ENCODE data around the gene BCR.

Gene BCR

GRCh38 chr22:23277583-23278295 lies 97.4 kb downstream of the BCR start:
- DNase-seq: no peak

DNA sequence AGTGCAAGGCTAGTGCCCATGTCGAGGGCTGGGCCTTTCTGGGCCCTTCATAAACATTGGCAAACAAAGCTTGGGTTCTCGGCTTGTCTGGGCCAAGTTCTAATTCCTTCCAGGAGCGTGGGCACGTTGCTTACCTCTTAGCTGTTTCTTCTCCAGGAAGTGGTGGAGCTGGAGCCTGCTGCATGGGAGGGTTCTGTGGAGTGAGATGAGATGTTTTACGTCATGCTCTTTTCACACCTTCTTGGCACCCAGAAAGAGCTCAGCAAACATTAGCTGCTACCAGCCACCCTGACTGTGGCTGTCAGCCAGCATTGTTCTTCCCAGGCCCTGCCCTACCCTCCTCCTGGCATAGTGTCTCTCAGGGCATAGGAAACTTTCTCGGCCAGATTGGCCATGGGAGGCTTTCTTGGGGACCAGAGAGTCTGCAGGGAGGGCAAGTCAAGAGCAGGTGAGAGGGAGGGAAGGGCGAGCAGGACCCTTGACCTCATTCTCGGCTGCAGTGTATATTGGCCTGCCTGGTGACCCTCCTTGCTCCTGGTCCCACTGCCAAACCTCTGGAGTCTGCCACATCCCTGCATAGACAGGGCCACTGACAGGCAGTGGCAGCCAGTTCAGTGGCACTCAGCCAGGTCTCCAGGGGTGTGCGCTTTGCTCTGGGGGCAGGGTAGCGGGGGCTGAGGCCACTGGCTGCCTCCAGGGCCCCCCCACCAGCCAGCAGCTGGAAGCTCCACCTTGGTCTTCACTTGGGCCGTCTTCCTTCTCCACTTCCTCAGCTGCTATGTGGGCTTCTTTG lies 98.8 kb downstream of the BCR start:
- DNase-seq: no peak

DNA sequence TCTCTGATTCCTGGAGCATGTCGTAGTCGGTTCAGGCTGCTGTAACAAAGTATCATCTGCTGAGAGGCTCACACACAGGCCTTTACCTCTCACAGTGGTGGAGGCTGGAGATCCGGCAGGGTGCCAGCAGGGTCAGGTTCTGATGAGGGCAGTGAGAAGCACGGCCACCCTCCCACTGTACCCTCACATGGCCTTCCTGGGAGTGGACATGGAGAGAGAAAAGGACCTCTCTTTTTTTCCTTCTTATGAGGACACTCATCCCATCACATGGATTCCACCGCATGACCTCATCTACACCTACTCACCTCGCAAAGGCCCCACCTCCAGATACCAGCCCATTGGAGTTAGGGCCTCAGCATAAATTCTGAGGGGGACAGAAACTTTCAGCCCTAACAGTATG lies 99.5 kb downstream of the BCR start:
- DNase-seq: no peak

DNA sequence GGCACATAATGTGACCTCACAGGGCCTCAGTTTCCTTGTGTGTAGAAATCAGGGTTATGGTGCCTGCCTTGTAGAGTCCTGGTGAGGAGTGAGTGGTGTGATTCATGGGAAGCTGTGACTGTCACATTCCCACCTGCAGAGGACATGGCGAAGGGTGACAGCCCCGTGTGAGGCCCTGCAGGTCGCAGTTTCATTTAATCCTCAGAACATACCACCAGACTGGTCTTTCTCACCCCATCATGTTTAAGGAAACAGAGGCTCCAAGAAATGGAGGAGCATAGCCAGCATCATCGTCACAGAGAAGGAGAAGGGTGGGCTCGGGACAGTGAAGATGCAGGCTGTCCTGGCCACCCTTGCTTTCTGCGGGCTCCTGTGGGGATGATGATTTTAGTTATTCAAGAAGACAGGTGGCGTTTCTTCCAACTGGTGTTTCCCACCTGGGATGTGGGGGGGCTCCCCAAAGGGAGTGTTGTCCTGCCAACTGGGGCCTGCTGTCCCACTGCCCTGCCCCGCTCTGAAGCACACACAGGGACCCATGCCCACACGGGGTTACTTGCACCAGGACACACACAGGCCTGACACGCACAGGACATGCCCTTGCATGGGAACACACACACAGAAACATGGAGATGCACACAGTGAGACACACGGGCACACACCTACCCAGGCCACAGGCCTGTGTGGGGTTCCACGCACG lies 100.2 kb downstream of the BCR start:
- no peak for DNase-seq

- DNase-seq: no peak
These were observed 100.7 kb downstream of the BCR start for GRCh38 chr22:23281053-23281405.

DNA sequence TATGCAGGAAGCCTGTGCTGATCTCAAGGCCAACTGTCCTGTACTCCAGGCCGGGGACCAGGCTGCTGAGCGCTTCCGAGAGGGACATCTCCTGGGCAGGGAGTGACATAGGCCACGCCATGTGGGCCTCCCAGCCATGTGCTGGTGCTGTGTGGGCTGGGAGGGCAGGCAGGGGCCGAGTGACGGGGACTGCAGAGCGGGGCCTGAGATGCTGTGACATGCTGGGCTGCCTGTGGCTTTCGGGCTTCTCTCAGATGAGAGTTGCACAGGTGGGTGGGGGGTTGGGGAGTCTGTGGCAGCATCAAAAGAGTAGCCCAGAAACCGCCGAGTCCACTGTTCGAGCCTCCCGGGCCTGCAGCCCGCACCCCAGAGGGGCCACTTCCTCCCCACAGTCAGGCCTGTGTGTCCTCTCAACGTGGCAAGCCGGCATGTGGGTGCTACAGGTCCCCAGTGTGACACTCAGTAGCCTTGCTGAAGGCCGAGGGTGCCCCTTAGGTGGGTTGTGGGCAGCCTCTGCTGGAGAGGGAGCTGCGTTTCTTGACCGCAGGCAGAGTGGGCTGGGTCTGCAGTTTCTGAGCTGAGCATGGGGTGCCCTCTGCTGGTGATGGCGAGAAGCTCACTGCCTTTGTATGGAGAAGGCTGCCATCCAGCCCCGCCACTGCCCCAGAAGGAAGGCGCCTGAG lies 101.2 kb downstream of the BCR start:
- DNase-seq: no peak

- DNase-seq: no peak
These were observed 101.8 kb downstream of the BCR start for GRCh38 chr22:23282089-23282501.

GRCh38 chr22:23282516-23282915 lies 102.2 kb downstream of the BCR start:
- DNase-seq: no peak

DNA sequence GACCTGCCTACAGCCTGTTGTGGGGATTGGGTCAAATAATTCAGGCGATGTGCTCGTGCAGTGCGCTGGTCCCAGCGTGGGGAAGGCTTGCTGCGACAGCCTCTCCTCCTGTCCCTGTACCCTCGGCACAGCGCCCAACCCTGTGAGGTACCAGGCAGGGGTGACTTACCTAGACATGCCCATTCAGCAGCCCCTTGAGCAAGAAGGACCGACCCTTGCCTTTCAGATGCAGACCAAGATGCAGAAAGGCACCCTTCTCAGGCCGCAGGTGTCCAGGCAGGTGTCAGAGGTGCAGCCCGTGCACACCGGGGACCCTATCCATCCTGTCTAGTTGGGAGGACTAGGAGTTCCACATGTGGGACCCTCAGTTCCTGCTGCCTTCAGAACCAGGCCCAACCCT lies 102.7 kb downstream of the BCR start:
- no peak for DNase-seq

DNA sequence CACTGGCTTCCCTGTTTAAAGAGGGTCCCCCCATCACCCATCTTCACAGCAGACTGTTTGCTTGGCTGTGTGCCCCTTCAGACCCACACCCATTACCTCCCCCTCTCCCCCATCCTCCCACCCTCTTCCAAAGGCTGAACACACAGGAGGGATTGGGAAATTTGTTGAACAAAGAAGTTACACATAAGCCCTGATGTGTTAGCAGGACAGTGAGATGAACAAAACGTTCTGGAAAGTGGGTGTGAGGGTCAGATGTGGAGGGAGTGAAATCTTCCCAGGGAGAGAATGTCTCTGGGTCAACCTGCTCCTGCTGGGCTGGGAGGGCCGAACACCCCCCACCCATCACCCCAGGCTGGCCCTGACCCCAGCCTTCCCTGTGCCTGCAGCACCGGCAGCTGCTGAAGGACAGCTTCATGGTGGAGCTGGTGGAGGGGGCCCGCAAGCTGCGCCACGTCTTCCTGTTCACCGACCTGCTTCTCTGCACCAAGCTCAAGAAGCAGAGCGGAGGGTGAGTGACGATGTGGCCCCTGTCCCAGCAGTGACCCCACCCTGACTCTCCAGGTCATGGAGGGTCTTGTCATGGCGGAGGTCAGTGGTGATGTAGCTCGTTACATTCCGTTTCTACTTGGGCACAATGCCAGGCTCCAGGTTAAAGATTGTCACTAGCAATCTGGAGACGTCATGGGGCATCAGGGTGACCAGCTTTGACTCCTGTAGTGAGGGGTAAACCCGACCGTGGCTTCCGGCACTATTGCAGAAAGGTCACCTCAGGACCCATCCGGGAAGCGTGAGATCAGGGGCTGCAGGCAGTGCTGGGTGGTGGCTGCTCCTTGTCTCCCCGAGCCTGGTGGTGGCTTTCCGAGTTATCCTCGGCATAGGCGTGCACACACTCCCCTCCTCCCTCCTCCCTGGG lies 103.5 kb downstream of the BCR start:
- no peak for DNase-seq

- no peak for DNase-seq
These were observed 104.3 kb downstream of the BCR start for GRCh38 chr22:23284504-23285033.

DNA sequence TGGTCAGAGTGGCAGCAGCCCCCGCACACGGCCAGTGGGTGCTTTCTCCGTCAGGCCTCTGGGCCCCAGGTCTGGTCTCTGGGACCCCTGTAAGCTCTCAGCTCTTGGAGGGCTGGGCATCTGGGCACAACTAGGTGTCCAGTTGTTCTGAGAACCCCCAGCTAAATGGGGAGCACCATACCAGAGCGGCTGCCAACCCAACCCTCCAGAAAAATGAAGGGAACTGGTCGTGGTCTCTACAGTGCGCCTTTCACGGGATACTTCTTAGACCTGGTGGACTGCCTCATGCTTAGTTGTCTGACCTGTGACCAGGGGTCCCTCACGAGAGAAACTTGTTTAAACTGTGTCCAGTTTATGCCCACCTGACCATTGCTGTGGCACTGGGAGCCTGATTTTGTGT lies 104.9 kb downstream of the BCR start:
- no peak for DNase-seq

DNA sequence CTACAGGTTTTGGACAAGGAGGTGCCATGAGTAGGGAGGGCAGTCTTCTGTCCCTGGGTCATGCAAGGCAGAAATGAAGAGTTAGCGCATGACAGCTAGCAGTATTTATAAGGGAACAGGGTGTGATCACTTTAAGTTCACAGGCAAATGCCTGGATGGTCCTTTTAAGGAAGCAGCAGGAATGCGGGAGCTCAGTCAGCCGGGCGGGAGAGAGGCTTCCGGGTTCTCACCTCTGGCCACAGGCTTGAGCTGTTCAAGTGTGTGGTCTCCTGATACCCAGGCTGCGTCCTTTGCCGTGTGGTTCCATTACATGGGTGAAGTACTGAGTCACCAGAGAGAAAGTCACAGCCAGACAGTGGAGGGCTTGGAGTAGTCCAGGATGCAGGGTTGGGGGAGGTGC lies 105.4 kb downstream of the BCR start:
- DNase-seq: no peak

DNA sequence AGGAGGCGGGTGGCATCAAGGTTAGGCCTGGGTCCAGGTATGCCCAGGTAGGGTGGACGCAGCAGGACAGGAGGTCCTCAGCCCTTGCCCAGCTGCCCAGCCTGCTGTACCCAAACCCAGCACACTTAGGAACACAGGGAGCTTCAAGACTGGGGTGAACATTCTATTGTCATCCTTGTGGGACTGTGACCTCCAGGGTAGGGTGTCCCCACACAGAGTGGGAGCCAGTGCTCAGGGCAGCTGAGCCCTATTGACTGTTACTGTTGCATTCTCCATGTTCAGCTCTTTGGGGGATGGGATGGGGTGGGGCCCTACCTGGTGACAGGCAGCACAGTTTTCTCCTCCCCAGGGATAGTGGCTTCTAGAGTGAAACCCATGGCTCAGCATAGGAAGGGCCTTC lies 106.0 kb downstream of the BCR start:
- DNase-seq: no peak

- no peak for DNase-seq
These were observed 107.1 kb downstream of the BCR start for GRCh38 chr22:23287136-23288095.

DNA sequence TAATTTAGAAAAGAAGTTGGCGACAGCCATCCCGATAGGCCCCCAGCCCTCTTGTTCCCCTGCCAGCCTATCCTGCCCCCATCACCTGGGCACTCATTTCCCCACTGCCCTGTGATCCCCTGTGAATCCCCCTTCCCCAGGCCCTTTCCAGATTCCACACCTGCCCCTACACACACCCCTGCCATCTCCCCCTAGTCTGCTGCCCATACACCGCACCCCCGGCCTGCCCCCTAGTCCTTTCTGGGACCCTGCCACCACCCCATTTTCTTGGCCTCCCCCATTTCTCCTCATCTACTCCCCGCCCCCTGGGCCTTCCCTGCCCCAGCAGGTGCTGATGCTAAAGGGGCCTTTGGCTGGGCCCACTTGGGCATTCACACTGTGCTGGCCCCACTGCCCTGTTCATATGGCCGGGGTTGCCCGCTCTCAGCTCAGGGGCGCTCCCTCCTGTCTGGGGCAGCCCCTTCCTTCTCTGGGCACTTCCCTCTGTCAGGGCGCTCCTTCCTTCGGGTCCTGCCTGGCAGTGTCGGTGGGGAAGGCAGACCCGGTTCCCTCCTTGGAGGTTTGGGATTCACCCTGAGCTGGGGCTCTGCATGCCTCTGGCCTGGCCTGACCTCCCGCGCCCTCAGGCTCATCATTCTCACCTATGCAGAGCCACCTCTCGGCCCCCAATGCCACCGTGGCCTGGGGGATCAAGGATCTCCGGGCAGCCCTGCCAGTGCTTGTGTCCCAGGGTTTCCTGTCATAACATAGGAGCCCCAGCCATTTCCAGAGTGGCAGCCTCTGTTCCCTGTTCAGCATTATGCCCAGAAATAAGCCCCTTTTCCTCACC lies 108.2 kb downstream of the BCR start:
- no peak for DNase-seq

DNA sequence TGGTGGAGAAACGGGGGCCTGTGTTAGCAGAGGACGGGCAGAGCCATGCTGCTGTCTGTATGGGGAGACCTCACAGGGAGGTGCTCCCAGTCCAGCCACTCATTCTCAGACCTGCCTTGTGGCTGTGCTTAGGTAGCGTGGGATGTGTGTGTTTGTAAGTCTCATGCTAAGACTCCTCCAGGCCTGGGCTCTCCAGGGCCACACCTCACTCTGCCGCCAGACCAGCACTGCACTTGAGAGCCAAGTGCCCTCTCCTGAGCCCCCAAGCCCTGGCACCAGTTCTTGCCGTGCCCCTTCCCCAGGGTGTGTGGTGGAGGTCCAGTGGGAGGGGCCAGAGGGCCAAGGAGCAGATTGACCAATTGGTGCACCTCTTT lies 108.8 kb downstream of the BCR start:
- DNase-seq: no peak

- no peak for DNase-seq
These were observed 109.8 kb downstream of the BCR start for GRCh38 chr22:23289851-23290724.

Measured in NCI-H1048 (cell line).